ENCODE data around the gene PNCK.

DNA sequence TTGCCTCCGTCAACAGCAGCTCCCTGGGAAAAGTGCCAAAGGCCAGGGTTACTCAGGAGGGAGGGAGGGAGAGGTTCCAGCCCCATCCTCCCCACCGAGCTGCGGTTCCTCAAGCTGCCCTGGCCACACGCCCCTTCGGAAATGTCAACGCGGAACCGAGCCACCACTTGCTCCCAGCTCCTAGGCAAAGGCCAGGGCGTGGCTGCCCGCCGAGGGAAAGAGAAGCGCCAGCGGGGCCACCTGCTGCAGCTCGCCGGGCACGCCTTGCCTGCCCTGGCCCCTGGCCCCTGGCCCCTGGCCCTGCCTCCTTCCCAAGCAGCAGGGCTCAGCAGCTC is 29.4 kb upstream of the PNCK start:
- TF ChIP-seq CTCF (IDR thresholded peaks at IDR 0.05; ENCODE audit: insufficient read depth, low read length, poor library complexity, severe bottlenecking) (no peak), EZH2phosphoT487 (conservative IDR thresholded peaks at IDR 0.05; ENCODE audit: low read length) (no peak)

All from SU-DHL-6 (cell line).